HG02588 (cell line): ENCODE data around the gene CALCR.
A peak's percentile ranks its signal among the peaks of the same experiment; 100 is the strongest.

Source experiments
- ATAC-seq: cut with Tn5 transposase; IDR thresholded peaks from one replicate; pipeline ENCODE4 v1.9.1; 2021; ENCODE audit warnings: mild to moderate bottlenecking, moderate library complexity; ENCODE audit not compliant: unreplicated experiment

CALCR gene

GRCh38 chr7:93453262-93453661 is 121.3 kb downstream of the CALCR start:
- ATAC-seq: no peak

- no peak for ATAC-seq
Measured at GRCh38 chr7:93448176-93448575, 126.3 kb downstream of the CALCR start.

GRCh38 chr7:93447509-93447908 is 127.0 kb downstream of the CALCR start:
- no peak for ATAC-seq

- peak; percentile 70 for ATAC-seq
Measured at GRCh38 chr7:93442478-93443224, 131.9 kb downstream of the CALCR start.

- no peak for ATAC-seq
Measured at GRCh38 chr7:93435791-93436190, 138.7 kb downstream of the CALCR start.

GRCh38 chr7:93432130-93432529 is 142.4 kb downstream of the CALCR start:
- ATAC-seq: no peak

GRCh38 chr7:93430917-93431588 is 143.5 kb downstream of the CALCR start:
- no peak for ATAC-seq

GRCh38 chr7:93429563-93429962 is 145.0 kb downstream of the CALCR start:
- ATAC-seq: no peak

- ATAC-seq: no peak
Measured at GRCh38 chr7:93427107-93427506, 147.4 kb downstream of the CALCR start.

GRCh38 chr7:93426155-93426696 is 148.3 kb downstream of the CALCR start:
- ATAC-seq: no peak

- no peak for ATAC-seq
Measured at GRCh38 chr7:93414574-93414973, 159.9 kb downstream of the CALCR start.

GRCh38 chr7:93409324-93409723 is 165.2 kb downstream of the CALCR start:
- ATAC-seq: no peak

GRCh38 chr7:93407239-93407638 is 167.3 kb downstream of the CALCR start:
- ATAC-seq: no peak

GRCh38 chr7:93402944-93403343 is 171.6 kb downstream of the CALCR start:
- no peak for ATAC-seq

- no peak for ATAC-seq
Measured at GRCh38 chr7:93399642-93400041, 174.9 kb downstream of the CALCR start.

GRCh38 chr7:93392984-93393383 is 181.5 kb downstream of the CALCR start:
- no peak for ATAC-seq

GRCh38 chr7:93390660-93391059 is 183.9 kb downstream of the CALCR start:
- no peak for ATAC-seq

- no peak for ATAC-seq
Measured at GRCh38 chr7:93382362-93382761, 192.2 kb downstream of the CALCR start.

GRCh38 chr7:93378131-93378760 is 196.3 kb downstream of the CALCR start:
- ATAC-seq: peak; percentile 61

- no peak for ATAC-seq
Measured at GRCh38 chr7:93375603-93376002, 198.9 kb downstream of the CALCR start.
